K562 (cell line): ENCODE results near the gene STX11. TPM values are rescaled to one million over a fixed set of nuclear protein-coding genes. Genes with fewer than 3 reads are reported as not detected.
A peak's percentile ranks its signal among the peaks of the same experiment; 100 is the strongest.

Source experiments
- ARID3A ChIP-seq: IDR thresholded peaks from 2 replicates; pipeline ENCODE4 v1.6.1; 2012; ENCODE audit warnings: low read depth, low read length, improper control_type of control experiment, borderline replicate concordance
- BRCA1 ChIP-seq, 2 experiments: fragments of 450-650 bp in 1 of 2; sonication (generic) in 1 of 2; formaldehyde crosslinking in 1 of 2; IDR thresholded peaks; 2 replicates each; pipeline versions ENCODE4 v1.5.0 to v1.6.1; 2017 to 2020; ENCODE audit warnings: mild to moderate bottlenecking in 1 of 2, missing genetic modification reagents in 1 of 2
- FOXP4 ChIP-seq: sonication (generic); formaldehyde crosslinking; IDR thresholded peaks from 2 replicates; pipeline ENCODE4 v1.8.0; 2022; ENCODE audit warnings: mild to moderate bottlenecking, missing genetic modification reagents, borderline replicate concordance
- IFI16 ChIP-seq: fragments of 250-450 bp; sonication (Bioruptor Pico); IDR thresholded peaks from 2 replicates; pipeline ENCODE4 v2.1.2; 2022; ENCODE audit warnings: mild to moderate bottlenecking, inconsistent platforms
- KDM1A ChIP-seq, 2 experiments: fragments of 450-650 bp; IDR thresholded peaks; 2 replicates each; pipeline ENCODE4 v1.6.1; 2016; ENCODE audit warnings: mild to moderate bottlenecking in 2 of 2
- MAFF ChIP-seq: IDR thresholded peaks from 2 replicates; pipeline ENCODE4 v1.6.1; 2012; ENCODE audit warnings: low read length, improper control_type of control experiment
- NR0B1 ChIP-seq: fragments of 450-650 bp; IDR thresholded peaks from one replicate; pipeline ENCODE4 v1.6.1; 2018; ENCODE audit warnings: mild to moderate bottlenecking, moderate library complexity; ENCODE audit not compliant: partially characterized antibody
- PKNOX1 ChIP-seq: fragments of 450-650 bp; IDR thresholded peaks from 2 replicates; pipeline ENCODE4 v1.6.1; 2016
- RCOR1 ChIP-seq, 2 experiments: IDR thresholded peaks; 2 replicates each; pipeline ENCODE4 v1.6.1; 2012; ENCODE audit warnings: low read depth in 2 of 2, low read length in 2 of 2, borderline replicate concordance in 1 of 2, improper control_type of control experiment in 1 of 2
- RFX1 ChIP-seq: fragments of 450-650 bp; IDR thresholded peaks from 2 replicates; pipeline ENCODE4 v1.6.1; 2016; ENCODE audit warnings: mild to moderate bottlenecking, moderate library complexity
- SNIP1 ChIP-seq: fragments of 450-650 bp; IDR thresholded peaks from 2 replicates; pipeline ENCODE4 v1.7.1; 2017; ENCODE audit warnings: low read depth, mild to moderate bottlenecking
- TRIM25 ChIP-seq: fragments of 450-650 bp; IDR thresholded peaks from 2 replicates; pipeline ENCODE4 v1.7.0; 2016; ENCODE audit warnings: borderline replicate concordance
- ZNF140 ChIP-seq: fragments of 250-450 bp; sonication (Bioruptor Pico); IDR thresholded peaks from 2 replicates; pipeline ENCODE4 v1.8.0; 2021; ENCODE audit warnings: moderate library complexity, mild to moderate bottlenecking, inconsistent platforms
- ZNF239 ChIP-seq: fragments of 250-450 bp; sonication (Bioruptor Pico); IDR thresholded peaks from 2 replicates; pipeline ENCODE4 v1.4.0; 2020; ENCODE audit warnings: mild to moderate bottlenecking
- ZNF347 ChIP-seq: fragments of 450-650 bp; formaldehyde crosslinking; IDR thresholded peaks from 2 replicates; pipeline ENCODE4 v1.4.0; 2020; ENCODE audit warnings: low read depth, mild to moderate bottlenecking, moderate library complexity
- ZNF354B ChIP-seq: fragments of 250-450 bp; sonication (Bioruptor Pico); IDR thresholded peaks from 2 replicates; pipeline ENCODE4 v1.4.0; 2020
- ZNF436 ChIP-seq: fragments of 250-450, 450-650 bp; sonication (Bioruptor Pico); formaldehyde crosslinking; IDR thresholded peaks from 2 replicates; pipeline ENCODE4 v1.7.0; 2020; ENCODE audit warnings: mild to moderate bottlenecking
- ZNF511 ChIP-seq: sonication (generic); formaldehyde crosslinking; IDR thresholded peaks from 2 replicates; pipeline ENCODE4 v1.8.0; 2022; ENCODE audit warnings: mild to moderate bottlenecking, missing genetic modification reagents
- ZSCAN29 ChIP-seq: fragments of 450-650 bp; IDR thresholded peaks from 2 replicates; pipeline ENCODE4 v1.6.1; 2017
- polyA plus RNA-seq, 8 experiments: library from polyadenylated mRNA; depleted of rRNA in 4 of 8; stranded (reverse) in 5 of 8; unstranded in 3 of 8; fragments of >200 nt; fragmentation: Nextera tagmentation in 2 of 8; fragmentation: Illumina TruSeq in 1 of 8; extraction: Ambion mirVana in 2 of 8; extraction: Trizol in 1 of 8; gene quantifications; 2 replicates each; pipeline versions ENCODE4 v1.2.1 to v1.2.3, GENCODE V29; 2011 to 2014; ENCODE audit warnings: inconsistent platforms in 1 of 8, missing spikeins in 1 of 8
- total RNA-seq, 7 experiments: library from RNA; depleted of rRNA in 6 of 7; stranded (reverse); fragments of >200 nt in 6 of 7; fragmentation: Illumina TruSeq in 2 of 7; extraction: Trizol in 2 of 7; gene quantifications; 2 replicates each; pipeline versions ENCODE4 v1.2.1 to v1.2.3, GENCODE V29; 2011 to 2021; ENCODE audit warnings: low replicate concordance in 1 of 7

The STX11 gene
- total and polyA plus RNA-seq, 9 of the 15 experiments (the other 6 are each of a cell fraction or from before 2014, with no cell fraction given): 0.06 to 0.73 (median 0.40) TPM

GRCh38 chr6:144215402-144215931 lies 65.2 kb downstream of the STX11 start (continued):
- TF ChIP-seq ZNF354B (CRISPR knock-in tag) (no peak), ZNF511 (CRISPR knock-in tag) (no peak), IFI16 (CRISPR knock-in tag) (no peak), ZNF140 (CRISPR knock-in tag) (no peak), TRIM25 (no peak), BRCA1 (IDR thresholded peaks at IDR 0.05) (no peak), BRCA1 (CRISPR knock-in tag; IDR thresholded peaks at IDR 0.05) (0 out of 2 replicates have a peak, but pooled peaks have one; percentile 46), RFX1 (no peak), KDM1A (IDR thresholded peaks at IDR 0.05) (no peak), RCOR1 (IDR thresholded peaks at IDR 0.05; ENCODE audit: borderline replicate concordance in 1 of 2, low read depth in 2 of 2, low read length in 2 of 2) (no peak), FOXP4 (CRISPR knock-in tag) (no peak), MAFF (no peak), ZNF347 (no peak), SNIP1 (no peak), ZNF239 (CRISPR knock-in tag) (no peak), ARID3A (no peak), PKNOX1 (peak; percentile 10; the same call in 1 of the 2 replicates), ZSCAN29 (0 out of 2 replicates have a peak, but pooled peaks have one; percentile 49), ZNF436 (CRISPR knock-in tag) (no peak), NR0B1 (no peak)
